C4-2B (cell line): ENCODE data around the gene MGRN1.

Experiments
- ZFX ChIP-seq: fragments of 450-650 bp; IDR thresholded peaks from 2 replicates; pipeline ENCODE4 v1.6.1; 2017
- TF ChIP-seq, protein P1 (sequence below): fragments of 450-650 bp; conservative IDR thresholded peaks from 2 replicates; pipeline ENCODE4 v1.5.1; 2017; ENCODE audit warnings: mild to moderate bottlenecking

DNA sequence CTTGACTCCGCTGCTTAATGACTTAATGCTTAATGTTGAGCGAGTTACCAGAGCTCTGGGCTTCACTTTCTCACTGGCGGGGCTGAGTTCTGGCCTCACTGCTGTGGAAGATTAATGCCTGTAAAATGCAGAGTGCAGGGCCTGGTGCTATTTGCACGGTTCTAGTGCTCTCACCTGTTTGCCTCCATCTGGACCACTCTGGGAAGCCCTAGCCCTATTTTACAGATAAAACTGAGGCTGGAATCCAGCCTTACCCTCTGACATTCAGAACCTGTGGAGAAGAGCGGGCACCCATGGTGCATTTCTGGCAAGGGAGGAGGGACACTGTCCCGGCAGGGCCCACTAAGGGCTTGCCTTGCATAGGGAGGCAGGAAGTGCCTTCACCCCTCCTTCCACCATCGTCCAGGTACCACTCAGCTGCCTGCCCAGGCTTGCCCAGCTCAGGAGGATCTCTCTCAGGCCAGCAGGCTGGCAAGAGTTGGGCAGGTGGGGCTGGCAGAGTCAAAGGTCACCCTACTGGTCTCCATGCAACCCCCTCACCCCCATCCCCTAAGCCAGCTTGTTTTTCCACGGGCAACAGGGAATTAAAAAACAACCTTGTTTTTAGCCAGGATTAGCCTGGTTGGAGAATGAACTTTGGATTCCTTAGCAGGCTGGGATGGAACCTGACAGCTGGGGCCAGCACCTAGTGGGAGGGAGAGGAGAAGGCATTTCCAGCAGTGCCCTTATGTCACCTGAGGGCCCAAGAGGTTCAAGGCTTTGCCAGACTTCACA lies 5.8 kb upstream of the MGRN1 start:
- TF ChIP-seq, protein P1, sequence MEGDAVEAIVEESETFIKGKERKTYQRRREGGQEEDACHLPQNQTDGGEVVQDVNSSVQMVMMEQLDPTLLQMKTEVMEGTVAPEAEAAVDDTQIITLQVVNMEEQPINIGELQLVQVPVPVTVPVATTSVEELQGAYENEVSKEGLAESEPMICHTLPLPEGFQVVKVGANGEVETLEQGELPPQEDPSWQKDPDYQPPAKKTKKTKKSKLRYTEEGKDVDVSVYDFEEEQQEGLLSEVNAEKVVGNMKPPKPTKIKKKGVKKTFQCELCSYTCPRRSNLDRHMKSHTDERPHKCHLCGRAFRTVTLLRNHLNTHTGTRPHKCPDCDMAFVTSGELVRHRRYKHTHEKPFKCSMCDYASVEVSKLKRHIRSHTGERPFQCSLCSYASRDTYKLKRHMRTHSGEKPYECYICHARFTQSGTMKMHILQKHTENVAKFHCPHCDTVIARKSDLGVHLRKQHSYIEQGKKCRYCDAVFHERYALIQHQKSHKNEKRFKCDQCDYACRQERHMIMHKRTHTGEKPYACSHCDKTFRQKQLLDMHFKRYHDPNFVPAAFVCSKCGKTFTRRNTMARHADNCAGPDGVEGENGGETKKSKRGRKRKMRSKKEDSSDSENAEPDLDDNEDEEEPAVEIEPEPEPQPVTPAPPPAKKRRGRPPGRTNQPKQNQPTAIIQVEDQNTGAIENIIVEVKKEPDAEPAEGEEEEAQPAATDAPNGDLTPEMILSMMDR, result no peak
- no peak for TF ChIP-seq ZFX
